Stimulated activated CD4-positive, alpha-beta T cell treated with anti-CD3 and anti-CD28 coated beads, Interleukin-4, amount 100 ng/mL, for 1 hour (primary cell): ENCODE measurements around the gene WWOX.

Experiments used
- DNase-seq: peaks from one replicate; pipeline ENCODE4 v3.0.0-alpha.2; 2020

WWOX gene

DNA sequence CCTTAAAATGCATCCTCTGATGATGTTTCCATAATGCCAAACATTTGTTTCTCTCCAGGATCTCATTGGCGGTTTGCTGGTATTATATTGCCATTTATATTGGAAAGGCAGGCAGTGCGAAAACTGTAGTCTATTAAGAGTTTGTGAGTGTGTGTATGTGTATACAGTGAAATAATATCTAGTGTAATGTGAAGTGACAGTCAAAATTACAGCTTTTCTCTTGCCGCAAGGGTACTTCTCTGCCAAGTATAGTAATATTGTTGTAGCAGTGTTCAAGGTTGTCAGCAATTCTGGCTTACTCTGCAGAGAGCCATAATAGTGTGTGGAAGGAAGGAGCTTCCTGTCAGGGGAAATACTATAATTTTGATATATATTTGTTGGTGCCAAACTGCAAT, 178.6 kb downstream of the WWOX start:
- DNase-seq: no peak

DNA sequence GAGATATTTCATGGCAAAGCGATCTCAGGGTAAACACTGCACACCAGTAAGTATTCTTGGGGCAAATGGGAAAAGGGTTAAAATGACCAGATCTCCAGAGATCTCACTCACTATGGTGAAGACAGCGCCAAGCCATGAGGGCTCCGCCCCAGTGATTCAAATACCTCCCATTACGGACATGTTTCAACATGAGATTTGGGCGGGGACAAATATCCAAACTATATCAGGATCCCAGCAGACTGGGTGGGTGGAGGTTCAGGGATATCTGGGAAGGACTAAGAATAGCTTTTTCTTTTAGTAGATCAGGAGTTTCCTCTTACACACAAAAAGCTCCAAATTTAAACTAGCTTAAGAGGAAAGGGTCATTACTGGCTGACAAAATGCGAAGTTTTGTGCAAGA, 181.7 kb downstream of the WWOX start:
- DNase-seq: no peak

DNA sequence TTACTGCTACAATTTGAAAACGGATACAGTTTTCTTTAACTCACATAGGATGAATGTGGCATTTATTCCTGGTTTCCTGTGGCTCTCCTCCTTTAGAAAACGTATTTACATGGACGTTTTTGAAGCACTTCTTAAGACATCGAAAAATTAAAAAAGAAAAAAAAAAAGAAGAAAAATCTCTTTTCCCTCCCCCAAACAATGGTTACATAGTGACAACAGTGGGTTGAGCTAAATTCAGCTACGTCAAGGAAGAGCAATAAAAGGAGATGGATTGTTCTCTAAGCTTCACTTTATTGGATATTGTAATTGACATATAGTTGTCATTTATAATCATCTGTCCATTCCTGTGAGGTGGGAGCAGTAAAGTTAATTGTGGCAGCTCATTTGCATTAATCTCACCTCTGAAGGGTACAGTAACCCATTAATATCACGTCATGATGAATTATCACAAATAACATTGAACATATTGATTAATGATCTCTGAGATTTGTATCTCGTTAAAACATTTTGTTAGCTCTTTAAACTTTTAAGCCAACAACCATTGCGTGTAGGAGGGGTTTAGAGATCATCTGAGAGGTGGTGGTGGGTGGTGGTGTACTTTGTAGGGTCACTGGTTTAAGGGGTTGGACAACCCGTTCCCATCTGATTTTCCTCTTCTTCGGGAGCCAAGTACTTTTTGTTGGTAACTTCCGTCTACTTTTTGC, 184.2 kb downstream of the WWOX start:
- no peak for DNase-seq

DNA sequence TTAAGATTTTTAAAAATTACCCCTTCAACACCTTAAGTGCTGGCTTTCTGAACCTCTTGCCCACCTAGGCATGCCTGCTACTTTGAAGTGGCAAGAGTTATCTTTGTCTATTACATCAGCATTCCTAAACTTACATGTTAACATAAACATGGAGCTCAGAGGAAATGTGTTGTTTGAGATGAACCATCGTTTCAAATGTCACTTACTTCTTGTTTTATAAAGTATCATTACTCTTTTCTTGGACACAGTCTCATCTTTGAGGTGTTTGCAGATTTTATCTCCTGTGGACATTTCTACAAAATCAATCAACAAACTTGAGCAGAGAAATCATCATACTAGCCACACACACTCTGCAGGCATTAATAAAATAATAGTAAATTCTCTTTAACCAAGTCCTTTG, 184.9 kb downstream of the WWOX start:
- DNase-seq: no peak

- DNase-seq: no peak
These were observed 185.5 kb downstream of the WWOX start for GRCh38 chr16:78284957-78285434.

DNA sequence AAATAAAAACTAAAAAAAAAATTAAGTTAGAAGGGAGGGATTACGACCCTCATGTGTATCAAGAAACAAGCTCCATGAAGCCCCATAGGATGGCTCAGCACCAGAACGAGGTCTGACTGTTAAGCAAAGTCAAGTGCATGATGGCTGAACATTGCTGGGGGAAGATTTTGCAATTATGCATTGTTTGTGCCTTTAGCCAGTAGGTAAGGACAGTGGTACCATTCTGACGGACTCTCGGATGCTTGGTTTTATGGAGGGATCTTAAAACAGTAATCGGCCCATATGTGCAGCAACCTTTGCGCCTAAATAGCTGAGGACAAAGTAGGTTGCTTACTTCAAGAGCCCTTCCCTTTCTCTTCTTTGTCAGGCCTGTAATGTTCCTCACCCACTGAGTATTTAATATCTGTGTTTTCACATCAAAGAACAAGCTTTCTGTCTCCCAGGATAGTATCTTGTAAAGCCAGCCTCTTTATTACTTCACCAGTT, 186.0 kb downstream of the WWOX start:
- no peak for DNase-seq

DNA sequence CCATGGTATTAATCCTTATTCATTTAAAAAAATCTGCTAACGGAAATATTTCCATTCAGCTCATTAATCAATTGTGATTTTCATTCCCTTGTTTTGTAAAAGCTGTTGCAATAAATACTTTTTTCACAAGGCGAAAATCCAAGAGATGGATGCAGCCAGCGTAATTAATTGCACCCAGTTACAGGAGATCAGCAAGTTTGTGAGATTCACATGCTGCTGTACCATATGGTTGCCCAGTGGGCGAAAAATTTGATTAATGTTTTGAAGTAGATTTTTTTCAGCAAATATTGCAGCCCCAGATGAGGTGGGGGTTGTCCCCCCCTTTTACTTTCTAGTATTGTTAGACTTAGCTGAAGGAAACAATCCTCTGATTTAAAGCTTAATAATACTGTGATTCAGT, 186.6 kb downstream of the WWOX start:
- DNase-seq: no peak

- DNase-seq: no peak
These were observed 189.4 kb downstream of the WWOX start for GRCh38 chr16:78288888-78289287.

- no peak for DNase-seq
These were observed 189.9 kb downstream of the WWOX start for GRCh38 chr16:78289373-78289772.

DNA sequence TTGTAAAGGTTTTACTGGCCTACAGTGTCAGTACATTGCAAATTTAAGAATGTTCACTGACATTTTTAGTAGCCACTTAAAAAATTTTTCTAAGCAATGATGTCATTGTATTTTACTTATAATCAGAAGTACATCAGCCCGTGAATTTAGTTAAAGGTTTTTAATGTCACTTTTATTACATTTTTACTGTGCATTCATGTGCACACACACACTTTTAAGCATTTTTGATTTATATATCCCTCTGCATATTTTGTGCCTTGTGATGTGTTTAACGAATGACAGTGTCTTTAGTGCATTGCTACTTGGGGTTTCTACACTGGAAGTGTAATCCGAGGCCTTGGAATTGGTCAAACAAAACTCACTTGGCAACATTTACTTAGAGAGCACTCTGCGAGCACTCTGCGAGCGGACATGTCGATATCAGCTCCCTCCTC, 190.4 kb downstream of the WWOX start:
- no peak for DNase-seq

GRCh38 chr16:78290395-78290794, 190.9 kb downstream of the WWOX start:
- DNase-seq: no peak

GRCh38 chr16:78290872-78291591, 191.6 kb downstream of the WWOX start:
- DNase-seq: no peak

GRCh38 chr16:78291604-78292003, 192.2 kb downstream of the WWOX start:
- DNase-seq: no peak

- no peak for DNase-seq
These were observed 192.8 kb downstream of the WWOX start for GRCh38 chr16:78292086-78292843.

GRCh38 chr16:78292844-78293380, 193.5 kb downstream of the WWOX start:
- DNase-seq: no peak

DNA sequence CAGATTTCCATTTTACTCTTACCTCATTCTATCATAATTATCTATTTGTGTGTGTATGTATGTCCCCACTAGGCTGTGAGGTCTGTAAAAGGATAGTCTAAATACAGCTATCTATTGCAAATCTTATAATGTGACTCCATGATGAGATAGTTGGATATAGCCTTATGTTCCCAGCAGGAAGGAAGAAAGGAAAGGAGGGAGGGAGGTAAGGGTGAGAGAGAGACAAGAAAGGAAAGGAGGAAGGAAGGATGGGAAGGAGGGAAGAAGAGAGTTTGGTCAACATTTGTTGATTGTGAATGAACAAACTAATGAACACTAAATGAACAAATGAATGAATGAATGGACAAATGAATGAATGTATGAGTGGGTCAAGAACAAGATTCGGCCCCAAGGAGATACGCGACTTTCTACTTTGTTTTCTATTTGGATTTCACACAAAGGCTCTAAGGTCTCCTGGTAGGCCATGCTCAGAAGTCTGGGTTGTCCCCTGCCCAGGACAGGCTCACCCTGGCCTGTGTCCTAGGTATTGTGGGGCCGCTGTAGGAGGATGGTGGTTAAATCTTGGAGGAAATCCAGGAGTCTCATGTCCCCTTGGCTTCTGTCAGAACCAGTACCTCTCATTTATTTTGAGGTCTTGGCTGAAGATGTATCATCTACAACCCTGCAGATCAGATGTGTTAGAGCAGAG, 195.2 kb downstream of the WWOX start:
- DNase-seq: no peak

DNA sequence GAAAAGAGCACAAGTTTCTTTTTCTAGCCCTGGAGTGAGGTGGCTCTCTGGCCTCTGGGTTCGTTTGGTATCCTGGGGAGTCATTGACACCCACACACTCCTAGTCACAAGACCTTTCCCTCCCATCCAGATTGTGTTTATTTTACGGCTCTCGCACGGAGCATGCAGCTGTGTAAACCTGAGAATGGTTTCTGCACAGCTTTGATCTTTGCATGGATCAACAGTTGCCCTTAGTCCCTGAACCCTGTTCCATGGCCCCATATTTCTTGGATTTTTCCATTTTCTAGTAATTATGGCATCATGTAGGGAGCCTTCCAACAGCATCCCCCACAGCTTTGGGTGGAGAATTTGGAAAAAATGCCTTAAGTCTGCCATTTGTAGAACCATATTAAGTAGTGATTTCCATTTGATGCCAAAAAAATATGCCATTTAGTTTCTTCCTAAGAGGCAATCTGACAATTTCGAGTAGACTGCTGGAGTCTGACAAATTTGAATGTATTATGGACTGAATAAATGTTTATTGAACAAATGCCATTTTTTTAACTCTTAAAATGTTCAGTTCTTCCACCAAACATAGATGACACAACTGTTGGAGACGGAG, 197.7 kb downstream of the WWOX start:
- no peak for DNase-seq

- no peak for DNase-seq
These were observed 199.5 kb downstream of the WWOX start for GRCh38 chr16:78298986-78299385.

GRCh38 chr16:78300469-78300868, 201.0 kb downstream of the WWOX start:
- DNase-seq: no peak

- DNase-seq: no peak
These were observed 204.5 kb downstream of the WWOX start for GRCh38 chr16:78303946-78304345.

- no peak for DNase-seq
These were observed 206.9 kb downstream of the WWOX start for GRCh38 chr16:78306361-78306760.

DNA sequence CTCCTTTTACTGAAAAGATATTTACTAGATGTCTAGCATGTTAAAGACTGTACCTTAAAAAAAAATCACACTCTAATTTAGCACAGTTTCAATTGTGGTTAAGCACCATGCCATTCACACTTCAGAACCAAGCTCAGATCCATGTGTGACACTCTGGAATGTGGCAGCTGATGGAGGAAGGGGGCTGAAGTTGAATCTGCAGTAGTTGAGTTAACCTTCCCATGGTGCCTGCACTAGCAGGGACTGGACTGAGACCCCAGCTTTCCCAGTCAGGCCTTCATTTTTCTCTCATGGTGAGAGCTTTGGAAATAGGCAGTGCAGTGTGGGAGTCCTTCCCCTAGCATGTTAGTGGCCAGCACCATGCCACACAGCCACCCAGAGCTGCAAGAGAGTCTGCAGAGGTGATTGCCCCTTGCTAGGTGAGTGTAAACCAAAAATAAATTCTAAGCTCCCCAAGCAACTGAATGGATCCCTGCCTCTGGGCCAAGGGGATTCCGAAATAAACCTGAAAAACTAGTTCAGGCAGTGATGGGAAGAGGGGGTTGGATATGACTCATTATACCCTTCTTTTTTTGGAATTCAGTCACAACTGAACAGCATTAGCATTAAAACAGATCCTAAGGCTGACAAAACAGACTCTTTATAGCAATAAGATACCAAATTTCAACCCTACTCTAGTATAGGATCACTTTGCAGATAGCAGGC, 208.5 kb downstream of the WWOX start:
- DNase-seq: no peak
